HG03558 (cell line): ENCODE measurements around the gene ATP13A2.
A peak's percentile ranks its signal among the peaks of the same experiment; 100 is the strongest.

Experiments
- ATAC-seq: cut with Tn5 transposase; IDR thresholded peaks from one replicate; pipeline ENCODE4 v1.9.1; 2021; ENCODE audit warnings: moderate number of reproducible peaks; ENCODE audit not compliant: unreplicated experiment; ENCODE audit errors: extremely low read depth

The ATP13A2 gene

GRCh38 chr1:17031436-17031835 is 19.7 kb upstream of the ATP13A2 start:
- no peak for ATAC-seq

- no peak for ATAC-seq
Measured at GRCh38 chr1:17030206-17030605, 18.5 kb upstream of the ATP13A2 start.

GRCh38 chr1:17028662-17029188 is 17.0 kb upstream of the ATP13A2 start:
- ATAC-seq: no peak

- no peak for ATAC-seq
Measured at GRCh38 chr1:17027900-17028299, 16.2 kb upstream of the ATP13A2 start.

- ATAC-seq: no peak
Measured at GRCh38 chr1:17027403-17027802, 15.7 kb upstream of the ATP13A2 start.

- ATAC-seq: no peak
Measured at GRCh38 chr1:17024721-17025120, 13.0 kb upstream of the ATP13A2 start.

- no peak for ATAC-seq
Measured at GRCh38 chr1:17023573-17023972, 11.8 kb upstream of the ATP13A2 start.

- ATAC-seq: peak; percentile 52
Measured at GRCh38 chr1:17023102-17023501, 11.4 kb upstream of the ATP13A2 start.

GRCh38 chr1:17021896-17022295 is 10.2 kb upstream of the ATP13A2 start:
- no peak for ATAC-seq

- no peak for ATAC-seq
Measured at GRCh38 chr1:17020502-17020901, 8.8 kb upstream of the ATP13A2 start.

- ATAC-seq: no peak
Measured at GRCh38 chr1:17018849-17019248, 7.1 kb upstream of the ATP13A2 start.

GRCh38 chr1:17017435-17017834 is 5.7 kb upstream of the ATP13A2 start:
- ATAC-seq: no peak

- no peak for ATAC-seq
Measured at GRCh38 chr1:17016317-17016661, 4.6 kb upstream of the ATP13A2 start.

GRCh38 chr1:17014671-17015567 is 3.2 kb upstream of the ATP13A2 start:
- ATAC-seq: no peak

- ATAC-seq: no peak
Measured at GRCh38 chr1:17013491-17014320, 2.0 kb upstream of the ATP13A2 start.

- ATAC-seq: no peak
Measured at GRCh38 chr1:17012775-17013490, 1.2 kb upstream of the ATP13A2 start.

GRCh38 chr1:17011092-17011438 is 663 bp downstream of the ATP13A2 start:
- no peak for ATAC-seq

- no peak for ATAC-seq
Measured at GRCh38 chr1:17009706-17010105, 2.0 kb downstream of the ATP13A2 start.

- no peak for ATAC-seq
Measured at GRCh38 chr1:17008208-17008855, 3.4 kb downstream of the ATP13A2 start.

- ATAC-seq: no peak
Measured at GRCh38 chr1:17007121-17007520, 4.6 kb downstream of the ATP13A2 start.
